Adrenal gland (tissue), 12 donors: ENCODE results near the gene ZNF221. TPM values are rescaled to one million over a fixed set of nuclear protein-coding genes. Genes with fewer than 3 reads are reported as not detected.

Experiments
- DNase-seq, 7 donors: peaks; one replicate each; pipeline ENCODE4 v3.0.0-alpha.2; 2019 to 2020
- H3K27ac ChIP-seq, 5 donors: fragments of 200-600 bp; sonication (generic) in 4 of 5; 1 replicate in 3 of 5; 2 replicates in 2 of 5; pipeline versions ENCODE4 v1.5.1 to v1.8.0; 2016 to 2020; ENCODE audit warnings: mild to moderate bottlenecking in 1 of 5
- H3K27me3 ChIP-seq: fragments of 200-600 bp; 2 replicates; pipeline ENCODE4 v1.8.0; 2021
- H3K36me3 ChIP-seq, 2 donors: fragments of 200-600 bp; replicated peaks in 1 of 2; 1 replicate in 1 of 2; 2 replicates in 1 of 2; pipeline versions ENCODE4 v1.5.1 to v1.8.0; 2018 to 2022
- H3K4me1 ChIP-seq, 2 donors: fragments of 200-600 bp; replicated peaks in 1 of 2; 1 replicate in 1 of 2; 2 replicates in 1 of 2; pipeline versions ENCODE4 v1.5.1 to v1.8.0; 2018 to 2021
- H3K4me3 ChIP-seq, 4 donors: fragments of 200-600 bp; sonication (generic) in 3 of 4; one replicate each; pipeline ENCODE4 v1.5.1; 2016 to 2018
- H3K9me3 ChIP-seq, 3 donors: fragments of 200-600 bp; sonication (generic) in 1 of 3; replicated peaks in 1 of 3; 1 replicate in 2 of 3; 2 replicates in 1 of 3; pipeline versions ENCODE4 v1.5.1 to v1.8.0; 2016 to 2021
- CTCF ChIP-seq, 6 experiments: fragments of 450-650 bp in 4 of 6; fragments of 200-600 bp in 2 of 6; sonication (generic) in 1 of 6; IDR thresholded peaks; 1 replicate in 5 of 6; 2 replicates in 1 of 6; pipeline versions ENCODE4 v1.5.1 to v1.8.0; 2016 to 2021; ENCODE audit warnings: antibody characterized with exemption in 6 of 6, mild to moderate bottlenecking in 2 of 6, moderate library complexity in 1 of 6
- POLR2A ChIP-seq, 2 donors: fragments of 450-650 bp; IDR thresholded peaks; one replicate each; pipeline ENCODE4 v1.6.1; 2017; ENCODE audit warnings: antibody characterized with exemption in 2 of 2, mild to moderate bottlenecking in 2 of 2, moderate library complexity in 1 of 2
- WGBS, 4 donors: extraction: QIAGEN DNeasy Blood & Tissue Kit in 2 of 4; methylation state at CpG; one replicate each; pipeline versions ENCODE4 v1.1.5 to v1.1.7; 2013 to 2017; 5-methylcytosine and 5-hydroxymethylcytosine counted together
- intact Hi-C, 2 donors: fragments of 100-400 bp; cut with DNase I; formaldehyde crosslinking; loops; one replicate each; pipeline versions ENCODE4 v1.14.1 to v1.15.0; 2022 to 2023
- polyA plus RNA-seq, 3 donors: library from polyadenylated mRNA; stranded (reverse); fragments of 200-250 nt in 2 of 3; fragments of 350-450 nt in 1 of 3; fragmentation: Illumina TruSeq in 1 of 3; extraction: RNeasy Lipid Tissue Mini Kit (QIAGEN cat#74804) in 1 of 3; gene quantifications; one replicate each; pipeline ENCODE4 v1.2.3, GENCODE V29; 2013 to 2014
- small RNA-seq, 2 donors: library from RNA; depleted of rRNA; stranded (forward); fragments of <200 nt; gene quantifications; one replicate each; pipeline ENCODE3, GENCODE V24; 2016
- total RNA-seq, 9 donors: library from RNA; depleted of rRNA in 4 of 9; stranded (reverse); fragments of >200 nt in 4 of 9; fragments of 120-200 nt in 1 of 9; fragmentation: NEBNext Ultra II Directional in 1 of 9; extraction: Animal tissue kit (Norgen Biotek cat#: 25700) in 1 of 9; gene quantifications; one replicate each; pipeline versions ENCODE4 v1.1.0 to v1.2.4, GENCODE V29; 2013 to 2023
- donor health status: healthy with polysubstance abuse.
- donor health status: Bipolar disorder and iron deficiency.
- donor health status: DM: yes; HTN: yes; CAD: no.
- donor health status: DM: no; HTN: no; CAD: no.
- donor health status: DM: no; HTN: no; CAD: no.
- donor health status: DM: yes; HTN: yes; CAD: no.

The ZNF221 gene
- total and polyA plus RNA-seq, 12 donors, result 2.6 to 12.8 (median 4.9) TPM

GRCh38 chr19:44005973-44006372 lies 54.9 kb downstream of the ZNF221 start:
- Histone ChIP-seq H3K9me3 (peaks cover 0 to 18% (median 0%) of the 10 kb centered on the region in 3 donors), H3K4me3 (no peak overlapping the region), H3K27me3 (no peaks in the 10 kb centered on the region), H3K27ac (no peak overlapping the region), H3K4me1 (peaks cover 3 to 13% of the 10 kb centered on the region in 2 donors), H3K36me3 (peaks cover 4 to 32% of the 10 kb centered on the region in 2 donors)
- 77 to 89% (median 78%) methylated on average over 1 of the region's 1 CpG for WGBS, 4 donors
- no peak for DNase-seq
- TF ChIP-seq CTCF (IDR thresholded peaks at IDR 0.05) (no peak), POLR2A (IDR thresholded peaks at IDR 0.05) (no peak)
- intact Hi-C loops, result no loop called here

- DNase-seq, result no peak
- 97 to 100% (median 97%) methylated on average over 6 of the region's 6 CpGs for WGBS, 4 donors
- Histone ChIP-seq H3K36me3 (peaks cover 4 to 32% of the 10 kb centered on the region in 2 donors), H3K27ac (no peak overlapping the region), H3K27me3 (no peaks in the 10 kb centered on the region), H3K4me3 (no peak overlapping the region), H3K9me3 (peaks cover 0 to 24% (median 0%) of the 10 kb centered on the region in 3 donors), H3K4me1 (peaks cover 0 to 9% of the 10 kb centered on the region in 2 donors)
- intact Hi-C loops, result no loop called here
- no peak for TF ChIP-seq CTCF (IDR thresholded peaks at IDR 0.05)
- no peak for TF ChIP-seq POLR2A (IDR thresholded peaks at IDR 0.05)
These were observed 56.4 kb downstream of the ZNF221 start for GRCh38 chr19:44007473-44007872.

GRCh38 chr19:44010468-44010867 lies 59.4 kb downstream of the ZNF221 start:
- intact Hi-C loops, result no loop called here
- Histone ChIP-seq H3K4me1 (no peaks in the 10 kb centered on the region), H3K27ac (no peak overlapping the region), H3K9me3 (peaks cover 0 to 24% (median 0%) of the 10 kb centered on the region in 3 donors), H3K4me3 (peak overlapping the region in 1 of 4 donors; percentile 12), H3K36me3 (peaks cover 4 to 32% of the 10 kb centered on the region in 2 donors), H3K27me3 (no peaks in the 10 kb centered on the region)
- TF ChIP-seq POLR2A (IDR thresholded peaks at IDR 0.05) (no peak), CTCF (IDR thresholded peaks at IDR 0.05) (no peak)
- DNase-seq, result no peak
- 96 to 99% (median 97%) methylated on average over 5 of the region's 5 CpGs for WGBS, 4 donors

Small RNAs within 50 kb of the gene (small RNA-seq; reads per million reads assigned to genes)
- gene AC006213.5, result 0 reads per million in 2 donors

Other genes starting within 250 kb of the ZNF221 start
- not detected for gene IRGC, start 235.2 kb upstream of the ZNF221 start, total RNA-seq
- not detected for gene IRGC, start 235.2 kb upstream of the ZNF221 start, polyA plus RNA-seq
- 10 to 100 TPM; 19.4 to 58.5 (median 34.4) TPM for gene SMG9, start 196.3 kb upstream of the ZNF221 start, total RNA-seq
- gene SMG9, start 196.3 kb upstream of the ZNF221 start, polyA plus RNA-seq, result 10 to 100 TPM; 39.9 to 63.2 (median 51.6) TPM
- 1 to 10 TPM in 3 of 9 donors, under 1 TPM in 6; 0.22 to 2.9 (median 0.52) TPM for gene KCNN4, start 170.3 kb upstream of the ZNF221 start, total RNA-seq
- gene KCNN4, start 170.3 kb upstream of the ZNF221 start, polyA plus RNA-seq, result 10 to 100 TPM in 1 of 3 donors, 1 to 10 TPM in 1, under 1 TPM in 1; 0.48 to 13.0 (median 3.2) TPM
- gene LYPD5, start 148.8 kb upstream of the ZNF221 start, total RNA-seq, result 1 to 10 TPM in 5 of 9 donors, under 1 TPM in 3, not detected in 1; 0.35 to 3.0 (median 1.2) TPM
- under 1 TPM; 0.32 to 0.55 (median 0.40) TPM for gene LYPD5, start 148.8 kb upstream of the ZNF221 start, polyA plus RNA-seq
- gene ZNF283, start 123.9 kb upstream of the ZNF221 start, total RNA-seq, result 10 to 100 TPM in 4 of 9 donors, 1 to 10 TPM in 5; 2.8 to 24.1 (median 8.2) TPM
- gene ZNF283, start 123.9 kb upstream of the ZNF221 start, polyA plus RNA-seq, result 1 to 10 TPM; 2.4 to 5.5 (median 5.0) TPM
- gene ZNF404, start 67.3 kb upstream of the ZNF221 start, total RNA-seq, result 1 to 10 TPM in 7 of 9 donors, under 1 TPM in 1, not detected in 1; 0.55 to 6.5 (median 2.3) TPM
- 10 to 100 TPM in 1 of 3 donors, 1 to 10 TPM in 2; 2.1 to 31.4 (median 7.0) TPM for gene ZNF404, start 67.3 kb upstream of the ZNF221 start, polyA plus RNA-seq
- 10 to 100 TPM; 12.7 to 22.4 (median 17.0) TPM for gene ZNF45, start 15.9 kb upstream of the ZNF221 start, total RNA-seq
- 10 to 100 TPM in 1 of 3 donors, 1 to 10 TPM in 2; 5.8 to 16.0 (median 6.5) TPM for gene ZNF45, start 15.9 kb upstream of the ZNF221 start, polyA plus RNA-seq
- gene ZNF155, start 33.0 kb downstream of the ZNF221 start, total RNA-seq, result 10 to 100 TPM in 4 of 9 donors, 1 to 10 TPM in 5; 2.6 to 18.8 (median 9.9) TPM
- gene ZNF155, start 33.0 kb downstream of the ZNF221 start, polyA plus RNA-seq, result 10 to 100 TPM; 10.9 to 13.0 (median 12.0) TPM
- 1 to 10 TPM; 1.4 to 6.1 (median 4.5) TPM for gene ZNF230, start 51.7 kb downstream of the ZNF221 start, total RNA-seq
- 1 to 10 TPM; 3.0 to 3.5 (median 3.2) TPM for gene ZNF230, start 51.7 kb downstream of the ZNF221 start, polyA plus RNA-seq
- gene ZNF222, start 74.2 kb downstream of the ZNF221 start, total RNA-seq, result 10 to 100 TPM in 1 of 9 donors, 1 to 10 TPM in 8; 2.3 to 10.9 (median 4.5) TPM
- 1 to 10 TPM; 4.1 to 7.8 (median 4.5) TPM for gene ZNF222, start 74.2 kb downstream of the ZNF221 start, polyA plus RNA-seq
- 10 to 100 TPM in 1 of 9 donors, 1 to 10 TPM in 8; 1.6 to 12.5 (median 6.2) TPM for gene ZNF223, start 100.8 kb downstream of the ZNF221 start, total RNA-seq
- 1 to 10 TPM; 4.9 to 6.6 (median 4.9) TPM for gene ZNF223, start 100.8 kb downstream of the ZNF221 start, polyA plus RNA-seq
- 1 to 10 TPM; 1.8 to 4.3 (median 2.9) TPM for gene ZNF284, start 120.9 kb downstream of the ZNF221 start, total RNA-seq
- 1 to 10 TPM; 1.1 to 2.7 (median 2.0) TPM for gene ZNF284, start 120.9 kb downstream of the ZNF221 start, polyA plus RNA-seq
- gene ZNF224, start 143.1 kb downstream of the ZNF221 start, total RNA-seq, result 10 to 100 TPM; 14.6 to 35.1 (median 29.8) TPM
- 10 to 100 TPM; 14.5 to 44.6 (median 30.8) TPM for gene ZNF224, start 143.1 kb downstream of the ZNF221 start, polyA plus RNA-seq
- gene ZNF225, start 162.2 kb downstream of the ZNF221 start, total RNA-seq, result 10 to 100 TPM in 1 of 9 donors, 1 to 10 TPM in 8; 3.3 to 10.3 (median 7.5) TPM
- gene ZNF225, start 162.2 kb downstream of the ZNF221 start, polyA plus RNA-seq, result 1 to 10 TPM; 2.5 to 5.3 (median 3.0) TPM
- 10 to 100 TPM in 8 of 9 donors, 1 to 10 TPM in 1; 5.9 to 19.4 (median 13.6) TPM for gene ZNF234, start 190.3 kb downstream of the ZNF221 start, total RNA-seq
- 10 to 100 TPM in 1 of 3 donors, 1 to 10 TPM in 2; 2.4 to 11.0 (median 5.1) TPM for gene ZNF234, start 190.3 kb downstream of the ZNF221 start, polyA plus RNA-seq
- 10 to 100 TPM; 18.9 to 97.7 (median 47.0) TPM for gene ZNF226, start 213.9 kb downstream of the ZNF221 start, total RNA-seq
- 10 to 100 TPM; 21.9 to 70.2 (median 32.1) TPM for gene ZNF226, start 213.9 kb downstream of the ZNF221 start, polyA plus RNA-seq